Mesothelial cell of epicardium (in vitro differentiated cells): ENCODE measurements around the gene UGT1A10. TPM values are rescaled to one million over a fixed set of nuclear protein-coding genes. Genes with fewer than 3 reads are reported as not detected.
A peak's percentile ranks its signal among the peaks of the same experiment; 100 is the strongest.

Source experiments
- DNase-seq, 2 experiments: peaks; one replicate each; pipeline ENCODE4 v3.0.0; 2021; ENCODE audit warnings: low spot score in 2 of 2; ENCODE audit not compliant: unreplicated experiment in 2 of 2
- H3K27ac Mint-ChIP-seq: 2 replicates; pipeline ENCODE4 v1.8.0; 2021; ENCODE audit warnings: mixed read lengths
- H3K27me3 Mint-ChIP-seq: 2 replicates; pipeline ENCODE4 v1.8.0; 2021; ENCODE audit warnings: low read depth, mixed read lengths
- H3K36me3 Mint-ChIP-seq: 2 replicates; pipeline ENCODE4 v1.8.0; 2021; ENCODE audit warnings: mixed read lengths
- H3K4me1 Mint-ChIP-seq: 2 replicates; pipeline ENCODE4 v1.8.0; 2021; ENCODE audit warnings: mixed read lengths
- H3K4me3 Mint-ChIP-seq: 2 replicates; pipeline ENCODE4 v1.8.0; 2021; ENCODE audit warnings: mild to moderate bottlenecking, moderate library complexity, mixed read lengths
- H3K9me3 Mint-ChIP-seq: 2 replicates; pipeline ENCODE4 v1.8.0; 2021; ENCODE audit warnings: mixed read lengths
- CTCF ChIP-seq: fragments of 200-600 bp; sonication (generic); IDR thresholded peaks from one replicate; pipeline ENCODE4 v1.5.0; 2021; ENCODE audit warnings: antibody characterized with exemption; ENCODE audit not compliant: unreplicated experiment
- total RNA-seq: library from RNA; stranded (reverse); gene quantifications from 3 replicates; pipeline ENCODE4 v1.2.1, GENCODE V29; 2021

The UGT1A10 gene
- total RNA-seq, 1 donor from 2014 or later = not detected

GRCh38 chr2:233778030-233778429 lies 141.8 kb downstream of the UGT1A10 start, which contains the start of gene MROH2A:
TSS of gene MROH2A (plus strand) at chr2:233778330. CDS start at chr2:233779359, 1,029 bp downstream.
- no peak for DNase-seq
- peaks cover 50% of the 10 kb centered on the region for H3K9me3 Mint-ChIP-seq
- H3K4me1 Mint-ChIP-seq = no peaks in the 10 kb centered on the region
- no peak within 1 kb of the TSS for H3K27ac Mint-ChIP-seq
- H3K4me3 Mint-ChIP-seq = no peak within 1 kb of the TSS
- peaks cover 5% of the 10 kb centered on the region for H3K27me3 Mint-ChIP-seq
- no peaks in the 10 kb centered on the region for H3K36me3 Mint-ChIP-seq
- TF ChIP-seq CTCF = no peak

GRCh38 chr2:233779722-233780121 lies 143.5 kb downstream of the UGT1A10 start:
- DNase-seq = no peak
- peaks cover 5% of the 10 kb centered on the region for H3K27me3 Mint-ChIP-seq
- TF ChIP-seq CTCF = no peak
- no peak overlapping the region for H3K27ac Mint-ChIP-seq
- peaks cover 50% of the 10 kb centered on the region for H3K9me3 Mint-ChIP-seq
- H3K4me1 Mint-ChIP-seq = no peaks in the 10 kb centered on the region
- no peaks in the 10 kb centered on the region for H3K36me3 Mint-ChIP-seq
- H3K4me3 Mint-ChIP-seq = no peak overlapping the region

- Mint-ChIP-seq H3K4me3 (no peak overlapping the region), H3K9me3 (peaks cover 49% of the 10 kb centered on the region), H3K4me1 (no peaks in the 10 kb centered on the region), H3K27ac (no peak overlapping the region), H3K27me3 (peaks cover 5% of the 10 kb centered on the region), H3K36me3 (no peaks in the 10 kb centered on the region)
- TF ChIP-seq CTCF = no peak
- DNase-seq = no peak
Observed at GRCh38 chr2:233780771-233781170, 144.5 kb downstream of the UGT1A10 start.

GRCh38 chr2:233789554-233789953 lies 153.3 kb downstream of the UGT1A10 start:
- H3K4me3 Mint-ChIP-seq = no peak overlapping the region

GRCh38 chr2:233791151-233791882 lies 155.1 kb downstream of the UGT1A10 start:
- DNase-seq = peak in 1 of 2 experiments; percentile 17
- TF ChIP-seq CTCF = no peak
- Mint-ChIP-seq H3K36me3 (no peaks in the 10 kb centered on the region), H3K4me3 (no peak overlapping the region), H3K27ac (no peak overlapping the region), H3K4me1 (no peaks in the 10 kb centered on the region), H3K9me3 (peaks cover 2% of the 10 kb centered on the region), H3K27me3 (peaks cover 16% of the 10 kb centered on the region)

More at GRCh38 chr2:233789554-233789953, 153.3 kb downstream of the UGT1A10 start:
- Mint-ChIP-seq H3K27ac (no peak overlapping the region), H3K36me3 (no peaks in the 10 kb centered on the region), H3K9me3 (peaks cover 4% of the 10 kb centered on the region), H3K27me3 (peaks cover 16% of the 10 kb centered on the region), H3K4me1 (no peaks in the 10 kb centered on the region)
- no peak for TF ChIP-seq CTCF
- peak in 1 of 2 experiments; percentile 16 for DNase-seq
